K562 (cell line): ENCODE measurements around the gene PRR14. TPM values are rescaled to one million over a fixed set of nuclear protein-coding genes. Genes with fewer than 3 reads are reported as not detected.

ENCODE experiments used
- ATAC-seq: fragments of 200-7000 bp; cut with Tn5 transposase; 3 replicates; pipeline ENCODE4 v1.9.1; 2020; ENCODE audit warnings: moderate library complexity
- BruUV-seq: library from RNA; stranded (reverse); fragments of 400-500 nt; replicated peaks from 2 replicates; lab custom pipeline; 2021; lab: Mats Ljungman, UMichigan
- CTCF ChIA-PET: fragments of 300-600 bp; formaldehyde crosslinking; extraction: SDS; loops from one replicate; lab custom pipeline; 2021; ENCODE audit warnings: low intra/inter-chr PET ratio; lab: Yijun Ruan, JAX
- POLR2A ChIA-PET: fragments of 300-600, 350-650 bp; sonication (Branson Sonifier 250); formaldehyde crosslinking; extraction: SDS; loops from one replicate; lab custom pipeline; 2021; ENCODE audit warnings: antibody characterized with exemption, inconsistent platforms; lab: Yijun Ruan, JAX
- DNase-seq, 4 experiments: peaks; one replicate each; pipeline versions ENCODE4 v3.0.0 to v3.0.0-alpha.2; 2011 to 2018; ENCODE audit warnings: low spot score in 3 of 4, mixed read lengths in 3 of 4; ENCODE audit errors: extremely low read depth in 1 of 4
- FAIRE-seq: peaks from 2 replicates; lab custom pipeline; 2011; peaks lifted over from hg19 to GRCh38; lab: Jason Lieb, UNC
- H2AFZ ChIP-seq: 2 replicates; pipeline ENCODE4 v1.6.0; 2011; ENCODE audit warnings: low read depth, low read length, control low read depth, inconsistent platforms
- H3K27ac ChIP-seq: fragments of 200-600 bp; 3 replicates; pipeline ENCODE4 v1.8.0; 2011; ENCODE audit warnings: low read depth, mild to moderate bottlenecking, control low read depth, inconsistent platforms, low read length, moderate library complexity, mixed read lengths; ENCODE audit errors: extremely low read depth
- H3K27me3 ChIP-seq, 2 experiments: fragments of 300-600 bp in 1 of 2; 2 replicates in 1 of 2; 3 replicates in 1 of 2; pipeline versions ENCODE4 v1.6.0 to v1.8.0; 2011; ENCODE audit warnings: inconsistent platforms in 2 of 2, low read length in 2 of 2, mild to moderate bottlenecking in 1 of 2, mixed read lengths in 1 of 2, moderate library complexity in 1 of 2; ENCODE audit not compliant: control insufficient read depth in 2 of 2, insufficient read depth in 2 of 2
- H3K36me3 ChIP-seq: fragments of 300-600 bp; 3 replicates; pipeline ENCODE4 v1.8.0; 2011; ENCODE audit warnings: mild to moderate bottlenecking, low read length, inconsistent platforms; ENCODE audit not compliant: control insufficient read depth, insufficient read depth
- H3K4me1 ChIP-seq, 2 experiments: fragments of 200-600 bp in 1 of 2; replicated peaks in 1 of 2; 2 replicates in 1 of 2; 3 replicates in 1 of 2; pipeline versions ENCODE4 v1.5.1 to v1.8.0; 2011; ENCODE audit warnings: inconsistent platforms in 2 of 2, low read length in 2 of 2, mild to moderate bottlenecking in 1 of 2, mixed read lengths in 1 of 2, moderate library complexity in 1 of 2; ENCODE audit not compliant: control insufficient read depth in 2 of 2, insufficient read depth in 2 of 2
- H3K4me2 ChIP-seq: 2 replicates; pipeline ENCODE4 v1.6.1; 2011; ENCODE audit warnings: low read length, control low read depth, inconsistent platforms, mixed read lengths; ENCODE audit not compliant: insufficient read depth
- H3K4me3 ChIP-seq: fragments of 200-600 bp; sonication (generic), shearing (Covaris generic); 2 replicates; pipeline ENCODE4 v1.5.1; 2016; ENCODE audit warnings: control low read depth, inconsistent platforms
- H3K79me2 ChIP-seq: fragments of 200-600 bp; 3 replicates; pipeline ENCODE4 v1.8.0; 2011; ENCODE audit warnings: low read length, inconsistent platforms; ENCODE audit not compliant: control insufficient read depth, insufficient read depth
- H3K9ac ChIP-seq, 2 experiments: 2 replicates each; pipeline versions ENCODE4 v1.6.0 to v1.6.1; 2011; ENCODE audit warnings: low read depth in 2 of 2, low read length in 2 of 2, control low read depth in 1 of 2, inconsistent platforms in 1 of 2, mild to moderate bottlenecking in 1 of 2, mixed read lengths in 1 of 2; ENCODE audit not compliant: insufficient read depth in 1 of 2
- H3K9me1 ChIP-seq: one replicate; pipeline ENCODE4 v1.6.0; 2011; ENCODE audit warnings: inconsistent platforms, mild to moderate bottlenecking, low read length, moderate library complexity; ENCODE audit not compliant: control insufficient read depth, insufficient read depth
- H3K9me3 ChIP-seq: replicated peaks from 2 replicates; pipeline ENCODE4 v1.5.1; 2011; ENCODE audit warnings: low read depth, low read length, inconsistent platforms; ENCODE audit not compliant: control insufficient read depth, insufficient read depth
- H4K20me1 ChIP-seq: replicated peaks from 2 replicates; pipeline ENCODE4 v1.6.1; 2011; ENCODE audit warnings: low read length, inconsistent platforms, mixed read lengths; ENCODE audit not compliant: control insufficient read depth, insufficient read depth
- BRCA1 ChIP-seq, 2 experiments: fragments of 450-650 bp in 1 of 2; sonication (generic) in 1 of 2; formaldehyde crosslinking in 1 of 2; IDR thresholded peaks; 2 replicates each; pipeline versions ENCODE4 v1.5.0 to v1.6.1; 2017 to 2020; ENCODE audit warnings: mild to moderate bottlenecking in 1 of 2, missing genetic modification reagents in 1 of 2
- ESRRA ChIP-seq: fragments of 450-650 bp; IDR thresholded peaks from 2 replicates; pipeline ENCODE4 v1.6.1; 2014; ENCODE audit warnings: low read depth, mild to moderate bottlenecking, moderate library complexity, borderline replicate concordance
- FOXM1 ChIP-seq, 2 experiments: fragments of 450-650 bp in 1 of 2; sonication (generic) in 1 of 2; formaldehyde crosslinking in 1 of 2; IDR thresholded peaks; 2 replicates each; pipeline versions ENCODE4 v1.6.1 to v1.9.0; 2017 to 2022; ENCODE audit warnings: low read depth in 2 of 2, mild to moderate bottlenecking in 2 of 2, missing genetic modification reagents in 1 of 2, moderate library complexity in 1 of 2
- PHF8 ChIP-seq: fragments of 200-600 bp; sonication (generic); IDR thresholded peaks from 2 replicates; pipeline ENCODE4 v1.6.1; 2012; ENCODE audit warnings: mixed run types, mild to moderate bottlenecking, inconsistent platforms, low read length, moderate library complexity, borderline replicate concordance
- POLR2A ChIP-seq: fragments of 450-650 bp; conservative IDR thresholded peaks from 2 replicates; pipeline ENCODE4 v1.6.1; 2016
- PYGO2 ChIP-seq: fragments of 450-650 bp; IDR thresholded peaks from 2 replicates; pipeline ENCODE4 v1.6.1; 2016; ENCODE audit warnings: mild to moderate bottlenecking, missing genetic modification characterization, moderate library complexity, missing compliant biosample characterization
- TBP ChIP-seq: optimal IDR thresholded peaks from 2 replicates; pipeline ENCODE3; 2011; ENCODE audit warnings: low read depth, low read length, improper control_type of control experiment
- XRCC3 ChIP-seq: fragments of 450-650 bp; IDR thresholded peaks from 2 replicates; pipeline ENCODE4 v1.6.1; 2017; ENCODE audit warnings: mild to moderate bottlenecking, moderate library complexity
- YY1 ChIP-seq, 3 experiments: IDR thresholded peaks; 2 replicates each; pipeline ENCODE4 v1.6.1; 2011; ENCODE audit warnings: low read length in 2 of 3, mild to moderate bottlenecking in 2 of 3, moderate library complexity in 2 of 3, borderline replicate concordance in 1 of 3, control low read depth in 1 of 3, low read depth in 1 of 3; ENCODE audit not compliant: insufficient read depth in 3 of 3, insufficient replicate concordance in 2 of 3, control insufficient read depth in 1 of 3, insufficient read length in 1 of 3; ENCODE audit errors: extremely low read depth in 1 of 3
- ZC3H8 ChIP-seq: fragments of 450-650 bp; IDR thresholded peaks from 2 replicates; pipeline ENCODE4 v1.6.1; 2017
- ZFP30 ChIP-seq: fragments of 250-450 bp; sonication (Bioruptor Pico); IDR thresholded peaks from 2 replicates; pipeline ENCODE4 v1.8.0; 2022; ENCODE audit warnings: moderate library complexity, mild to moderate bottlenecking, inconsistent platforms, borderline replicate concordance
- WGBS: fragments of 100-300 bp; shearing (Covaris generic); methylation state at CpG from one replicate; pipeline ENCODE4 v1.1.6; 2016; ENCODE audit warnings: low coverage, mixed read lengths; ENCODE audit not compliant: insufficient coverage; ENCODE audit errors: missing lambda C conversion rate; 5-methylcytosine and 5-hydroxymethylcytosine counted together
- in situ Hi-C: fragments of 300-500 bp; cut with MboI; formaldehyde crosslinking; loops from 4 replicates; pipeline ENCODE4 v1.15.0; 2018; ENCODE audit warnings: inconsistent platforms, mixed read lengths
- intact Hi-C: fragments of 100-400 bp; cut with micrococcal nuclease; formaldehyde crosslinking; loops from 2 replicates; pipeline ENCODE4 v1.14.2; 2022
- polyA plus RNA-seq, 8 experiments: library from polyadenylated mRNA; depleted of rRNA in 4 of 8; stranded (reverse) in 5 of 8; unstranded in 3 of 8; fragments of >200 nt; fragmentation: Nextera tagmentation in 2 of 8; fragmentation: Illumina TruSeq in 1 of 8; extraction: Ambion mirVana in 2 of 8; extraction: Trizol in 1 of 8; gene quantifications; 2 replicates each; pipeline versions ENCODE4 v1.2.1 to v1.2.3, GENCODE V29; 2011 to 2014; ENCODE audit warnings: inconsistent platforms in 1 of 8, missing spikeins in 1 of 8
- total RNA-seq, 7 experiments: library from RNA; depleted of rRNA in 6 of 7; stranded (reverse); fragments of >200 nt in 6 of 7; fragmentation: Illumina TruSeq in 2 of 7; extraction: Trizol in 2 of 7; gene quantifications; 2 replicates each; pipeline versions ENCODE4 v1.2.1 to v1.2.3, GENCODE V29; 2011 to 2021; ENCODE audit warnings: low replicate concordance in 1 of 7
- TF ChIP-seq, protein P1 (sequence below): fragments of 450-650 bp; formaldehyde crosslinking; IDR thresholded peaks from 2 replicates; pipeline ENCODE4 v1.4.0; 2020; ENCODE audit warnings: mild to moderate bottlenecking, moderate library complexity
- TF ChIP-seq, protein P2 (sequence below): sonication (generic); formaldehyde crosslinking; IDR thresholded peaks from 2 replicates; pipeline ENCODE4 v1.8.0; 2022; ENCODE audit warnings: mild to moderate bottlenecking, missing genetic modification reagents, borderline replicate concordance

PRR14 gene
- total and polyA plus RNA-seq, 9 of the 15 experiments (the other 6 are each of a cell fraction or from before 2014, with no cell fraction given), result 2.2 to 63.1 (median 11.5) TPM

DNA sequence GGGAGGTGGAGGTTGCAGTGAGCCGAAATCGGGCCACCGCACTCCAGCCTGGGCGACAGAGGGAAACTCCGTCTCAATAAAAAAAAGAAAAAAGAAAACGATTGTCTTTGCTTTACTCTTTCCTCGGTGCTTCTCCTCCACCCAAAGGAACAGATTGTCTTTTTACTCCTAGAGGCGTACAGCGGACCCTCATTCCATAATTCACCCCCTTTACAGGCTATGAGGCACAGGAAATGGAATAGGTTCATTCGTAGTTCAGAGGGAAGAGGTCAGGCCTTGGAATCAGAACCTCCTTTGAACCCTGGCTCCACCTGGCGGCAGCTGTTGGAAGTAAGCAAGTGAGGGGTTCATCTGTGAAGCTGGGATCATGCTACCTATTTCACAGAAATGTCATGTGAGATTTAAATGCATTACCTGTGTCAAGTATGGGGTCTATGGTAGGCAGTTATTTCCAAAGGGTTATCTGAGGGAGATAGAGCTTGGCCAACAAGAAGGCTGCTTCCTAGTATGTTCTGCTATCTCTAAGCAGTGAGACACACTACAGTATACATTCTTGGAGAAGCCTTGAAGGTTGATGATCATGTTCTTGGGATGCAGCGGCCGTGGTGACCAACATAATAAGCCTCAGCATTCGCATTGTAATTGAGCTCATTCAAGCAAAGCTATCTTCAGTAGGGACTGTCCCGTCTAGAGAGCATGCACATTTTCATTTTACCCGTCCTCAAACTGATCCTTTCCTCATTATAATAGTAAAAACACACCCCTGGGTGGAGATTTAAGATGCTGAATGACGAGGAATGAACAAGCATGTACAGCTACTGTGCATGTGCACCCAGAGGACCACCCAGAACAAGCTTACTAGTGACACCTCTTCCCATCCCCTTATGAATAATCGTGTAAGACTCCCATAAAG lies 21.9 kb upstream of the PRR14 start:
- ChIA-PET POLR2A (interaction anchor here (0.5 to 1.3 kb wide), 7 partner anchors 19 to 260 kb away, joined by 3 to 4 read pairs (median 3); partner anchors contain the start of genes DCTPP1, SRCAP and ZNF689), CTCF (interaction anchor here (0.7 to 3.8 kb wide), 5 partner anchors 96 to 199 kb away, joined by 3 to 23 read pairs (median 4); partner anchors contain the start of genes DCTPP1 and SEPHS2)
- H3K9me1 ChIP-seq, result no peaks in the 10 kb centered on the region
- H3K9ac ChIP-seq, result no peak overlapping the region
- DNase-seq (peak; percentile 68 to 92 (median 75)), FAIRE-seq (peak; percentile 98), ATAC-seq (peak; percentile 98)
- H3K27me3 ChIP-seq, result no peaks in the 10 kb centered on the region
- WGBS, result 22% methylated on average over 18 of the region's 18 CpGs
- peaks cover 7% of the 10 kb centered on the region; the same call in 2 of the 3 replicates for H3K79me2 ChIP-seq
- H2AFZ ChIP-seq, result peak overlapping the region; percentile 86
- intact Hi-C loops (loop anchor here (1.0 kb wide), 2 partner anchors 137 to 199 kb away; partner anchors contain the start of gene DCTPP1), in situ Hi-C loops (loop anchor here (10.0 to 25.0 kb wide), 3 partner anchors 194 to 1167 kb away; partner anchors contain the start of genes BOLA2, DCTPP1, SLX1B and SULT1A4)
- H3K4me3 ChIP-seq, result no peak overlapping the region
- no peaks in the 10 kb centered on the region for H3K36me3 ChIP-seq
- peaks cover 4 to 15% of the 10 kb centered on the region in 2 experiments; a peak in 2 of 5 replicates for H3K4me1 ChIP-seq
- no peaks in the 10 kb centered on the region for H4K20me1 ChIP-seq
- H3K9me3 ChIP-seq, result peaks cover 4% of the 10 kb centered on the region
- no TSS peak for BruUV-seq
- peak overlapping the region; percentile 41 for H3K27ac ChIP-seq
- H3K4me2 ChIP-seq, result peak overlapping the region; percentile 33; the same call in 1 of the 2 replicates
- TF ChIP-seq XRCC3 (no peak), BRCA1 (IDR thresholded peaks at IDR 0.05) (no peak), BRCA1 (CRISPR knock-in tag; IDR thresholded peaks at IDR 0.05) (no peak), ESRRA (peak; percentile 26; the same call in 1 of the 2 replicates), YY1 (IDR thresholded peaks at IDR 0.05; ENCODE audit: borderline replicate concordance in 1 of 3, control insufficient read depth in 1 of 3, extremely low read depth in 1 of 3, insufficient read depth in 3 of 3, insufficient read length in 1 of 3, insufficient replicate concordance in 2 of 3, low read depth in 1 of 3, low read length in 2 of 3) (no peak), POLR2A (no peak), ZFP30 (CRISPR knock-in tag) (no peak), ZC3H8 (no peak), FOXM1 (IDR thresholded peaks at IDR 0.05; ENCODE audit: low read depth) (no peak), FOXM1 (CRISPR knock-in tag; IDR thresholded peaks at IDR 0.05; ENCODE audit: low read depth) (no peak), PHF8 (no peak), TBP (peak; percentile 39), PYGO2 (tag) (no peak)
- TF ChIP-seq, protein P1, sequence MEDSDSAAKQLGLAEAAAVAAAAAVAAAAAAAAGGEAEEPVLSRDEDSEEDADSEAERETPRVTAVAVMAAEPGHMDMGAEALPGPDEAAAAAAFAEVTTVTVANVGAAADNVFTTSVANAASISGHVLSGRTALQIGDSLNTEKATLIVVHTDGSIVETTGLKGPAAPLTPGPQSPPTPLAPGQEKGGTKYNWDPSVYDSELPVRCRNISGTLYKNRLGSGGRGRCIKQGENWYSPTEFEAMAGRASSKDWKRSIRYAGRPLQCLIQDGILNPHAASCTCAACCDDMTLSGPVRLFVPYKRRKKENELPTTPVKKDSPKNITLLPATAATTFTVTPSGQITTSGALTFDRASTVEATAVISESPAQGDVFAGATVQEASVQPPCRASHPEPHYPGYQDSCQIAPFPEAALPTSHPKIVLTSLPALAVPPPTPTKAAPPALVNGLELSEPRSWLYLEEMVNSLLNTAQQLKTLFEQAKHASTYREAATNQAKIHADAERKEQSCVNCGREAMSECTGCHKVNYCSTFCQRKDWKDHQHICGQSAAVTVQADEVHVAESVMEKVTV (CRISPR knock-in tag), result peak; percentile 78
- TF ChIP-seq, protein P2, sequence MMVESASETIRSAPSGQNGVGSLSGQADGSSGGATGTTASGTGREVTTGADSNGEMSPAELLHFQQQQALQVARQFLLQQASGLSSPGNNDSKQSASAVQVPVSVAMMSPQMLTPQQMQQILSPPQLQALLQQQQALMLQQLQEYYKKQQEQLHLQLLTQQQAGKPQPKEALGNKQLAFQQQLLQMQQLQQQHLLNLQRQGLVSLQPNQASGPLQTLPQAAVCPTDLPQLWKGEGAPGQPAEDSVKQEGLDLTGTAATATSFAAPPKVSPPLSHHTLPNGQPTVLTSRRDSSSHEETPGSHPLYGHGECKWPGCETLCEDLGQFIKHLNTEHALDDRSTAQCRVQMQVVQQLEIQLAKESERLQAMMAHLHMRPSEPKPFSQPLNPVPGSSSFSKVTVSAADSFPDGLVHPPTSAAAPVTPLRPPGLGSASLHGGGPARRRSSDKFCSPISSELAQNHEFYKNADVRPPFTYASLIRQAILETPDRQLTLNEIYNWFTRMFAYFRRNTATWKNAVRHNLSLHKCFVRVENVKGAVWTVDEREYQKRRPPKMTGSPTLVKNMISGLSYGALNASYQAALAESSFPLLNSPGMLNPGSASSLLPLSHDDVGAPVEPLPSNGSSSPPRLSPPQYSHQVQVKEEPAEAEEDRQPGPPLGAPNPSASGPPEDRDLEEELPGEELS (CRISPR knock-in tag), result no peak
